Testis (tissue), 2 donors: ENCODE results near the gene NAT14.

Experiments
- CTCF ChIP-seq, 3 experiments: fragments of 450-650 bp in 2 of 3; fragments of 200-600 bp in 1 of 3; sonication (generic) in 1 of 3; IDR thresholded peaks; one replicate each; pipeline ENCODE4 v1.5.1; 2016 to 2019; ENCODE audit warnings: antibody characterized with exemption in 3 of 3, mild to moderate bottlenecking in 2 of 3, moderate library complexity in 1 of 3
- POLR2A ChIP-seq: fragments of 450-650 bp; IDR thresholded peaks from one replicate; pipeline ENCODE4 v1.6.1; 2017; ENCODE audit warnings: antibody characterized with exemption, mild to moderate bottlenecking, moderate library complexity

DNA sequence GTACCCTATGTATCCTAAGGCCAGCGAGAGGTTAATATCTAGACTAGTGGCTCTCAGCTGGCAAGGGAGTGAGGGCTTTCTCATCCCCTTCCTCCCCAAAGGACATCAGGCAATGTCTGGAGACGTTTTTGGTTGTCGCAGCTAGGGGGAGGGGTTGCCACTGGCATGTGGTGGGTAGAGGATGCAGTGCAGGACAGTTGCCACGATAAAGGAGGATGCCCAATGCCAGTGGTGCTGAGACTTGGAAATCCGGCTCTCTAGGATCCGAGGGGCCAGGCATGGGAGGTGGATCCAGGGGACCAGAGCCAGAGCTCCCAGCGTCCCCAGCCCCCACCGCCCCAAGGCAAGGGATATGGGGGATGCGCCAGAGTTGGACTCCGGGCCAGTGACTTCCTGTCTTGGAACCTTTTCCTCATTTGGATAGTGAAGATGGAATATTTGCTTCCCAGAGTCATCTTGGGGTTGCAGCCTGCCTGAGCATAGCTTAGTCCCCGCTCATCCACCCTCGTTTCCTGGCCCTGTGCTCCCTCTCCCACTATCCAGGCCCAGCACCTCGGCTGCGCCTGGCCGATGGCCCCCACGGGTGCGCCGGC lies 8.2 kb downstream of the NAT14 start:
- TF ChIP-seq CTCF (IDR thresholded peaks at IDR 0.05) (no peak), POLR2A (no peak)
